PC-9 (cell line): ENCODE data around the gene HK2.

Source experiments
- CTCF ChIP-seq: fragments of 200-600 bp; sonication (generic); conservative IDR thresholded peaks from 2 replicates; pipeline ENCODE4 v1.6.1; 2017; ENCODE audit warnings: mixed run types, antibody characterized with exemption, mild to moderate bottlenecking, moderate library complexity
- EZH2 ChIP-seq: fragments of 200-600 bp; sonication (generic); IDR thresholded peaks from 2 replicates; pipeline ENCODE4 v1.8.0; 2017; ENCODE audit warnings: antibody characterized with exemption, low read depth

- no peak for TF ChIP-seq EZH2
- TF ChIP-seq CTCF: no peak
These were observed 2.0 kb upstream of the HK2 start for GRCh38 chr2:74831693-74832530.
